Stomach smooth muscle (tissue), 2 donors: ENCODE data around the gene AK8.

ENCODE experiments used
- H3K27ac ChIP-seq: one replicate; pipeline ENCODE4 v1.7.0; 2013; ENCODE audit warnings: mild to moderate bottlenecking, low read length, inconsistent platforms
- H3K27me3 ChIP-seq, 2 donors: one replicate each; pipeline ENCODE4 v1.7.0; 2013; ENCODE audit warnings: low read length in 2 of 2; ENCODE audit not compliant: insufficient read depth in 2 of 2, control insufficient read depth in 1 of 2
- H3K36me3 ChIP-seq, 2 donors: one replicate each; pipeline ENCODE4 v1.7.0; 2013; ENCODE audit warnings: low read length in 2 of 2; ENCODE audit not compliant: control insufficient read depth in 2 of 2, insufficient read depth in 2 of 2
- H3K4me1 ChIP-seq: one replicate; pipeline ENCODE4 v1.7.0; 2013; ENCODE audit warnings: low read length; ENCODE audit not compliant: control insufficient read depth, insufficient read depth
- H3K4me3 ChIP-seq, 2 donors: one replicate each; pipeline ENCODE4 v1.7.0; 2013; ENCODE audit warnings: low read length in 2 of 2
- H3K9ac ChIP-seq, 2 donors: one replicate each; pipeline ENCODE4 v1.7.0; 2013; ENCODE audit warnings: low read length in 2 of 2, mild to moderate bottlenecking in 1 of 2
- H3K9me3 ChIP-seq, 2 donors: one replicate each; pipeline ENCODE4 v1.7.0; 2013; ENCODE audit warnings: low read length in 2 of 2; ENCODE audit not compliant: control insufficient read depth in 2 of 2
- donor health status: healthy.
- donor health status: Pancreatic carcinoma.

AK8 gene

DNA sequence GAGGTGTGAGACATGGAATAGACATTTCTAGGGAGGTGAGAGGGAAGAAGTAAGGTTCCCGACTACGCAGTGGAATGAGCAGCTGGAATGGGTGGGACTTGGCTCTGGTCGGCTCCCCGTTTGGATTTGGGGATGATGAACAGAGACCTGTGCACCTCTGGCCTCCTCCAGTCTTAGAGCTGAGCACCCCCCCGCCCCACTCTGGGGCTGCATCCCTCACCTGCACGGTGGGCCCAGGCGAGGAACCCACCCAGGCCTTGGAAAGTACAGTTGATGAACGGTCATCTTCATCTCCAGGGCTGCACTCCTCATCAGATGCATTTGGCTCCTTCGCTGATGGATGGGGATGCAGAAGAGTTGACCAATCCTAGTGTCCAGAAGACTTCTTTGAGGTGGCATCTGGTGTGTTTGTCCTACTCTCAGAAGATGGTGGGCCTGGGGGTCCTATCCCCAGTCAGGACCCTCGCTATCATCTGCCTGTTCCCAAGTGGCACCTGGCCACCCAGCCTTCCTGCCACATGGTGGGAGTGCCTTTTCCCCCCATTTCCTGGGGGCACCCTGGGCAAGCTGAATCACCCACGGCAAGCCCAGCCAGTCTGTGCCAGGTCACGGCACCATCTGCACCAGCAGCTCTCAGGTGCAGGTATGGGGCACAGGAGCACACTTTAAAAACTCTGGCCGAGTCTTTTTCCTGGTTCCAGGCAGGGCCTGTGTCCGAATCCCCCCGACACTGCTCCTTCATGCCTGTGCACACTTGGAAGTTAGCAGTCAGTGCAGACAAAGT is 137.4 kb downstream of the AK8 start:
- peaks cover 18 to 30% of the 10 kb centered on the region in 2 donors for H3K27me3 ChIP-seq
- H3K4me3 ChIP-seq, result no peak overlapping the region
- no peak overlapping the region for H3K9ac ChIP-seq
- H3K27ac ChIP-seq, result no peak overlapping the region
- H3K36me3 ChIP-seq, result no peaks in the 10 kb centered on the region
- no peaks in the 10 kb centered on the region for H3K9me3 ChIP-seq
- no peaks in the 10 kb centered on the region for H3K4me1 ChIP-seq

DNA sequence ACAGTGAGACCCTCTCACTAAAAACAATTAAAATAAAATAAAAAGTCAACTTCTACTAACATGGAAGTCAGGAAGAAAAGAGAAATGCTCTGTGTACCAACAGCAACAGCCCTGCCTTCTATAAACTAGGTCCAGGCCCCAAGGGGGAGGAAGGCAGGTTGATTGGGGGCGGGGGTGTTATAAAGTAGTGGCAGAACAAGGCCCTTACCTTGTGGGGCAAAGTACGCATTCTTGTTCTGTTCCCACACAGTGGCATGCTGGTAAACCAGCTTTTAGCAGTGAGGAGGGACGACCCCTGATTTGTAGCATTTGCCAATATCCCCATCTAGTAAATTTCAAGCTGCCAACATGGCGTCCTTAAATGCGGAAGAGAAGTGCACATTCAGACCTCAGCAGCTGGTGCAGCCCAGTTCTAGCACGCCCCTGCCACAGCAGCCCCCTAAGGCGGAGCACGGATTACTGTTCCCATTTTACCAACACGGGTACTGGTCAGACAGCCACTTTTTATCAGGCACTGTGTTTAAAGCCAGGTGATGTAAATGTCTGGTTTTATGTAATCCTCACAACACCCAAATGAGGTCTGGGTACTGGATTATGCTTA is 138.3 kb downstream of the AK8 start:
- H3K4me1 ChIP-seq, result no peaks in the 10 kb centered on the region
- no peak overlapping the region for H3K4me3 ChIP-seq
- peaks cover 17 to 27% of the 10 kb centered on the region in 2 donors for H3K27me3 ChIP-seq
- no peaks in the 10 kb centered on the region for H3K9me3 ChIP-seq
- no peaks in the 10 kb centered on the region for H3K36me3 ChIP-seq
- no peak overlapping the region for H3K27ac ChIP-seq
- H3K9ac ChIP-seq, result no peak overlapping the region

DNA sequence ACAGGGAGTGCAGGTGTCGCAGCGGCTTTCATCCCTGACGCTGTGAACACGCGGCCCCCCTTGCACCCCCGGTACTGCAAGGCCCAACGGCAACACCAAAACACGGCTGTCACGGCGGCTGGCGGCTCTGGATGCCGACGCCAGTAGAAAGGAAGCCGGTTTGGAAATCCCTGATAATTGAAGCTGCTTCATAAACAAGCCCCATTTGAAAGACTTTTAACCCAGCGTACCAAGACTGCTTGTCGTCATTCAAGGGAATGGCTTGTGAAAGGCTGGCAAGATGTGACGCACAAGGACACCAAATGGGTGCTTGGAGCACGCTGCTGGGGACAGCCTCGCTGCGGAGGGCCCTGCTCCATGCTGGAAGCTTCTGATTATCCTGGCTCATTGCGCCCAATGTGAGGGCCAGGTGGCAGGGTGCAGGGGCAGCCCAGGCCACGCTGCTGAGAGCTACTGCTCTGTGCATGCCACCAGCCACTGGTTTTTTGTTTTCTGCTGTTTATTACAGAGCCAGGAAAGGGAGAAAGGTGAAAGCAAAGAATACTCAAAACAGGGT is 144.7 kb downstream of the AK8 start:
- no peaks in the 10 kb centered on the region for H3K36me3 ChIP-seq
- H3K4me3 ChIP-seq, result no peak overlapping the region
- H3K4me1 ChIP-seq, result no peaks in the 10 kb centered on the region
- no peaks in the 10 kb centered on the region for H3K9me3 ChIP-seq
- H3K27ac ChIP-seq, result no peak overlapping the region
- H3K9ac ChIP-seq, result no peak overlapping the region
- peaks cover 3 to 5% of the 10 kb centered on the region in 2 donors for H3K27me3 ChIP-seq

DNA sequence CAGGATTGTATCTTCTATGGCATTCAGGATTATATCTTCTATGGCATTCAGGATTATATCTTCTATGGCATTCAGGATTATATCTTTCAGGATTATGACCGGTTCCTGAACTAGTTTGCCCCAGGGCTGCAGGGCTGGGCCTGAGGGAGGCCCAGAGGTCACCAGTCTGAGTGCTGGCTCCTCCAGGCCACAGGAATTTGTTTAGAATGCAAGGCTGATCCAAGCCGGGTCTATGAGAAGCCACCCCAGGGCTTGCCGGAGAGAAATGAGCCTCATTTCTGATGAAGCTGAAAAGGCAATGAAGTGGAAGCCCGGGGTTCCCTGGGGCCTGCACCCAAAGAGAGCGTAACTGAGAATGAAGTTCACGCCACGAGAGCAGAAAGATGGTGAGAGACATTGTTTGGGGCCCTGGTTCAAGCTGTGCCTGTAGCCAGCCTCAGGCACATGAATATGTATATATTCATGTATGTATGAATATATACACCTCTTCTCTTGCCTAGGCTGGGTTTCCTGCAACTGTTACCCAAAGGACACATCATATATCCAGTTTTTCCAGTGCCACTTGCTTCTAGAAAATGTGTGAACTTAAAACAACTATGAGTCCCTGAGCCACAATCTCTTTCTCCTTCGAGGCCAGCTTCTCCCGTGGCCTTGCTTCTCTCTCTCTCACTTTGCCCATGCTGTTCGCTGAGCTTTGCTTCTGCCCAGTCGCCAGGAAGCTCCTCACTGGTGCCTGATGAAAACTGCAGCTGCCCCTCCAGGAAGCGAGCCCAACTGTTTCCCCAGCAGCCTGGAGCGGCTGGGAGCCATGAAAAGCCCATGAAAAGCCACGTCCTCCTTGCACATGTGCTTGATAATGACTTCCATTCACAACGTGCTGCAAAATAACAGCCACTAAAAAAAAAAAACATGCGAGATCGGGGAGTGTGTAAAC is 145.5 kb downstream of the AK8 start:
- Histone ChIP-seq H3K4me1 (no peaks in the 10 kb centered on the region), H3K36me3 (no peaks in the 10 kb centered on the region), H3K9ac (no peak overlapping the region), H3K27me3 (peaks cover 3 to 5% of the 10 kb centered on the region in 2 donors), H3K4me3 (no peak overlapping the region), H3K9me3 (no peaks in the 10 kb centered on the region), H3K27ac (no peak overlapping the region)

DNA sequence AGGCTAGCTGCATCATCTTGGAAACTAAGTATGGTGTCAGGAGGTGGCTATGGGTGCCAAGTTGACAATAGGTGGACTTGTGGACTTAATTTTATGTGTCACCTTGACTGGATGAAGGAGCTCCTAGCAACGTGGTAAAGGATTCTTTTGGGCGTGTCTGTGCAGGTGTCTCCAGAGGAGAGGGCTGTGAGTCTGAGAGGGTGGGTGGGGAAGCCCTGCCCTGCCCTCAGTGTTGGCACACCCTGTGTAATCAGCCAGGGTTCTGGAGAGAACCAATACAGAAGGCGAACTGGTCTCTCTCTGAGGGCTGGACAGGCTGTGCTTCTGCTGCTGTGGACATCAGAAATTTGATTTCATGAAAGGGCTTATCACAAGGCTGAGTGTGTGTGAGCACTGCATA is 146.9 kb downstream of the AK8 start:
- H3K36me3 ChIP-seq, result no peaks in the 10 kb centered on the region
- H3K27ac ChIP-seq, result no peak overlapping the region
- no peaks in the 10 kb centered on the region for H3K4me1 ChIP-seq
- H3K9me3 ChIP-seq, result no peaks in the 10 kb centered on the region
- H3K9ac ChIP-seq, result no peak overlapping the region
- H3K27me3 ChIP-seq, result peaks cover 3 to 5% of the 10 kb centered on the region in 2 donors
- no peak overlapping the region for H3K4me3 ChIP-seq

DNA sequence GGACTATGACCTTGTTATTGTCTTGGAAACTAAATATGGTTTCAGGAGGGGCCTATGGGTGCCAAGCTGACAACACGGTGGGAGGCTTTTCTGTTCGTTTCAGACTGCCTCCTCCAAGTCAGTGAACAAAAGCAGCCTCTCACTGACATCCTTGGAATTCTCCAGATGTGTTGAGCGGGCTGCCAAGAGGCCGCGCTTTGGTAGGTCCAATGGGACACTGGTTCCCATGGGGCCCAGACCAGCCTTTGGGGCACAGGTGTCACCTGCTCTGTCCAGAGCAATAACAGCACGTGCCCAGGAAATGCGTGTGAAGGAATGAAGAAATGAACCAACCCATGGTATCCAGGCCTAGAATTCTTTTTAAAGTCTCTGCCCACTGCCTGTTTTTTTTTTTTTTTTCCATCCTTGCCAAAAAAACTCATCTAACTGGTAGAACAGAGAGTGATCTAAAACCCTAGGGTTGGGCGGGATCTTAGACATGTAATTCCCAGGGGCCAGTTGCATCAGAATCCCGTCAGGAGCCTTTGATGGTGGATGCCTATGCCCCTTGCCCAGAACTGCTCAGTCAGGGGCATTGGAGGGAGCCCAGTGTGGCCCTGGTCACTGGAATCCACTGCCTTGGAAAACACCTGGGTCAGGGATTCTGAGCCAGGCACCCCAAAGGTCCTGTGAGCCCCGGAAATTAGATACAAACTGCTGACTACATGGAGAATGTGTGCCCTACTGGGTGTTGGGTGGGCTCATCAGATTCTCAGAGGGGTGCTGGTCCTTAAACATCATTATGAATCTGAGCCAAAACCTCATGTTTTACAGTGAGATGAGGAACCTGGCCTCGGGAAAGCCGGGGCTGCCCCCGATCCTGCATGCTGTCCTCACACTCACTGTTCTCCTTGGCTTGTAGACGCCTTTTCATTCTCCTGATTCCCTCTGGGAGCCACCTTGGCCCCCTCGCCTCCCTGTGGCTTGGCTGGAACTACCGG is 147.7 kb downstream of the AK8 start:
- Histone ChIP-seq H3K36me3 (no peaks in the 10 kb centered on the region), H3K27me3 (peaks cover 3 to 5% of the 10 kb centered on the region in 2 donors), H3K4me3 (no peak overlapping the region), H3K9me3 (no peaks in the 10 kb centered on the region), H3K4me1 (no peaks in the 10 kb centered on the region), H3K27ac (no peak overlapping the region), H3K9ac (no peak overlapping the region)

DNA sequence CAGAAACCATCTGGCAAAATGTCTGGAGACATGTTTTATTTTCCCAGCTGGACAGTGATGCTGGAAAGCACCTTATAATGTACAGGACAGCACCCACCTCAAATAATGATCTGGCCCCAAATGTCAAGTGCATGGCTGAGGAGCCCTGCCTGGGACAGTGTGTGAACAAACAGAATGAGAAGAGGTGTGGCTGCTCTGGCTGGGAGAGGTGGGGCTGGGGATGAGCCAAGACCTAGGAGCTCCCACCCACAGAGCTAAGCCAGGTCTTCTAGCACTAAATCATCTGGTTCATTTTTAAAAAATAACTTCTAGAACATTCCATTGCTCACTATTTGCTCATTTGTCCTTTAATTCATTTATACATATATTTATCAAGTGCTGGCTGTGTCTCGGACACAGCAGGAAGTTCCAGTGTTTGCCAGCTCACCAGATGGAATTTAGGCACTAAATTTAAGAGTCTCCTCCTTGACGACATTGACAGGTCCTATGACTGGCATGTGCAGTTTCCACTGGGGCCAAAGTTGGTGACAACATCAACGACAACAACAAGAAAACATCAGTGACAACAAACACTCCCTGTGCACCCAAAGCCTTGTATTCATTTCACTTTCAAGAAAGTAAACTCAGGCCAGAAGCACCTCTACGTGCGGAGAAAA is 148.7 kb downstream of the AK8 start:
- peaks cover 3 to 5% of the 10 kb centered on the region in 2 donors for H3K27me3 ChIP-seq
- no peaks in the 10 kb centered on the region for H3K9me3 ChIP-seq
- no peaks in the 10 kb centered on the region for H3K36me3 ChIP-seq
- no peak overlapping the region for H3K4me3 ChIP-seq
- H3K27ac ChIP-seq, result no peak overlapping the region
- no peaks in the 10 kb centered on the region for H3K4me1 ChIP-seq
- H3K9ac ChIP-seq, result no peak overlapping the region

DNA sequence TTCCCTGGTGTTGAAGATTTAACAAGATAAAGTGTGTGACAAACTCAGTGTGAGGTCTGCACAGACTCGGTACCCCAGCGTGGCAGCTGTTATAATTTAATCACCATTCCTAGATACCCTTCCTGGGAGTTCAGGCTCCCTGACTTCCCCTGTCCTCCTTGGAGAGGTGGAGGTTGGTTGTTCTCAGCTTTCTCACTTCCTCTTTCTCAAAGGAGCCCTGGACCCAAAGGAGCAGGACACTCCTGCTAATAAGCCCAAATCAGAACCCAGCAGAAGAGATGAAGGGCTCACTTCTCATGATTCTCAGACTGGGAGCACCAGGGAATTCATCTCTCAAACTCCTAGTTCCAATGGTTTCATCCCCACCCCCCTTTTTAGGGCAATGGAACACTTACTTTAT is 149.6 kb downstream of the AK8 start:
- no peaks in the 10 kb centered on the region for H3K27me3 ChIP-seq
- H3K36me3 ChIP-seq, result no peaks in the 10 kb centered on the region

DNA sequence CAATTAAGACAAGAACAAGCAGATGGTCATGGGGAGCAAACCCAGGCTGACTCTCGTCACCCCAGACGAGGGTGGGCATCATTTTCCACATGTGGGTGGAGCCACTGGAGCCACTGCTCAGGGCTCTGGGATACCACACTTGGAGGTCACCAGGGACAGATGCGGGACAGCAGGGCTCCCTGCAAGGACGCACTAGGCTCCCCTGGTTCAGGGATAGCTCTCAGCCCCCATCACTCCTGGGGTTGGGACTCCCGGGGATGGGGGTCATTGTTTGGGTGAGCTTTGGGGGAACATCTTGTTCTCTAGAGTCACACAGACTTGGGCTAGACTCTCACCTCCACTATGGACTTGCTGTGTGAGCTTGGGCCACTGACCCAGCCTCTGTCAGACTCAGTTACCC is 150.0 kb downstream of the AK8 start:
- Histone ChIP-seq H3K27ac (no peak overlapping the region), H3K4me3 (no peak overlapping the region), H3K9me3 (no peaks in the 10 kb centered on the region), H3K27me3 (no peaks in the 10 kb centered on the region), H3K9ac (no peak overlapping the region), H3K4me1 (no peaks in the 10 kb centered on the region), H3K36me3 (no peaks in the 10 kb centered on the region)

More for the DNA sequence above, 149.6 kb downstream of the AK8 start:
- Histone ChIP-seq H3K4me3 (no peak overlapping the region), H3K27ac (no peak overlapping the region), H3K9ac (no peak overlapping the region), H3K9me3 (no peaks in the 10 kb centered on the region), H3K4me1 (no peaks in the 10 kb centered on the region)
